Erythroblast (primary cell): ENCODE measurements around the gene EFCAB10.

Source experiments
- GATA1 ChIP-seq: IDR thresholded peaks from 2 replicates; pipeline ENCODE4 v1.6.1; 2011; ENCODE audit warnings: low read depth, mild to moderate bottlenecking, control low read depth, low read length, moderate library complexity
- POLR2A ChIP-seq: IDR thresholded peaks from 2 replicates; pipeline ENCODE4 v1.6.1; 2011; ENCODE audit warnings: mild to moderate bottlenecking, low read length

- no peak for TF ChIP-seq POLR2A
- no peak for TF ChIP-seq GATA1
Observed at GRCh38 chr7:105625986-105626385, 44.7 kb upstream of the EFCAB10 start.
